AG20443 (cell line): ENCODE measurements around the gene IGF1.
"Not testable (repeated sequence)": the region's sequence is repeated elsewhere in the genome, so short reads cannot be mapped to it uniquely, and the experiment has no call there.

Experiments
- DNase-seq: peaks from one replicate; pipeline ENCODE4 v3.0.0; 2012; ENCODE audit warnings: low spot score, mixed read lengths

IGF1 gene

DNA sequence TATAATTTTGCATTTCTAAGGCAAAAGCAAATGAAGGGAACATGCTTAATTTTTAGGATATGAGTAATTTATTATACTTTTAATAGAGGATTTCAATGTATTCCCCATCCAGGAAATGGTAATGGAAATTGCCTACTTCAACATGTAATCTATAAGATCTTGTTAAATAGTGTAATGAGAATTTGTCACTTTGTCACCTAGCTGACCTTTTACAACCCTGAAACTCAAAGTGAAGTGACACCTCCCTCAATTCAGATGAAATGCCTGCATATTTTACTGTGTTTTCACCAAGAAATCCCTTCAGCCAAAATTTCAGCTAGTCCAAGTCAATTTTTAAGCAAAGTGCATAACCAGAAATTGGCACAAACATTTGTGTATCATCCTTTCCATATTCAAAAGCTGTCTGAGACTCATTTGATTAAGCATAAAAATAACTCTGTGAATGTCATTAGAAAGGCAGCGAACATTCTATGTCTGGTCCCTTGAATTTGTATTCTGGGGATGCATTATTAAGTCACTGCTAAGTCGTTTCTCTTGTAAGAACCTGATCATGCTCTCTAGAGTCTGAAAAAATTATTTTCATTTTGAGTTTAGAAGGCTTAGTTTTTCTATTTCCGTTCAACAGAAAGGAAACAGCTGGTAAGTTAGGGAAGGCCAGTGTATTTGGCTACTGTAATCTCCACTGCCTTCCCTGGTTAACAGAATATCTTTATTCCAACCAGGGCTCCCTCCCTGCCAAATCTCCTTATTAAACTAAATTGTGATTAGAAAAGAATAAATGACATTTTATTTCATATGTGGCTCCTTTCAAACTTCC is 100.8 kb downstream of the IGF1 start:
- no peak for DNase-seq

DNA sequence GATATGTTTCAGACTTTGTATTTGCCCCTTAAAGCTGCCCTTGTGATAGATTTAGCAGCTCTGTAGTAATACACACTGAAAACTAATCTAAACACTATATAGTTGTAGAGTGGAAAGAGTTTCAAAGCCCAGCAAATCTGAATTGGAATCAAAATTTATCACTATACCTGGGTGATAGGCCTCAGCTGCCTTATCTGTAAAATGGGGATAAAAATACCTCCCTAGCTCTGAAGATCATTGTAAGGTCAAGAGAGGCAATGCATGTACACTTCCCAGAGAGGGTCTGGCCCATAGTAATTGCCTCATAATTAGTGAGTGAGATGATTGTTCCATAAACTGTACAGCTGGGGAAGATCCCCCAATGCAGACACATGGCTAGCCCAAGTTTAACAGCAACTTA is 103.6 kb downstream of the IGF1 start:
- no peak for DNase-seq

- no peak for DNase-seq
Observed at GRCh38 chr12:102376181-102376747, 104.1 kb downstream of the IGF1 start.

GRCh38 chr12:102374190-102374589 is 106.2 kb downstream of the IGF1 start:
- no peak for DNase-seq

- no peak for DNase-seq
Observed at GRCh38 chr12:102372087-102372486, 108.3 kb downstream of the IGF1 start.

DNA sequence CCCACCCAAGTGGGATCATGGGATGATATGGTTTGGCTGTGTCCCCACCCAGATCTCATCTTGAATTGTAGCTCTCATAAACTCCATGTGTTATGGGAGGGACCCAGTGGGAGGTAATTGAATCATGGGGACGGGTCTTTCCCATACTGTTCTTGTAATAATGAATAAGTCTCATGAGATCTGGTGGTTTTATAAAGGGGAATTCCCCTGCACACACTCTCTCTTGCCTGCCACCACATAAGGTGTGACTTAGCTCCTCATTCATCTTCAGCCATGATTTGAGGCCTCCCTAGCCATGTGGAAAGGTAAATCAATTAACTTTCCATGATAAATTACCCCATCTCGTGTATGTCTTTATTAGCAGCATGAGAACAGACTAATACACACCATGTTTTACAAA is 109.2 kb downstream of the IGF1 start:
- DNase-seq: no peak

- no peak for DNase-seq
Observed at GRCh38 chr12:102369876-102370275, 110.5 kb downstream of the IGF1 start.

DNA sequence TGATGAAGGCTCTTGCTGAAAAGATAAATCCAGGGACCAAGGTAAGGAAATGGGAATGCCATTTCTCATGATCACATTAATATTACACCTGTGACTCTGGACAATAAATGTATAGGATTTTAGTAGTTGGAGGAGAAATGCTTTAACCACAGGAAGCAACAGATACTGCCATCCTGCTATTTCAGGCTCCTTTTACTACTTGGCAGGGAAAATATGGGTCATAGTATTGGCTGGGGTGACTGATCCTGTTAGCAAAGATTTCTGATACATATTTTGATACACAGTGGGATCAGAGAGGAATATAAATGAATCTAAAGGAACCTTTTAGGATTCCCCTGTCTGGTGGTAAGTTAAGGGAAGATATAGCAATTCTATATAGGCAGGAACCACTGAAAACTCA is 115.0 kb downstream of the IGF1 start:
- DNase-seq: no peak

GRCh38 chr12:102364709-102365108 is 115.7 kb downstream of the IGF1 start:
- no peak for DNase-seq

DNA sequence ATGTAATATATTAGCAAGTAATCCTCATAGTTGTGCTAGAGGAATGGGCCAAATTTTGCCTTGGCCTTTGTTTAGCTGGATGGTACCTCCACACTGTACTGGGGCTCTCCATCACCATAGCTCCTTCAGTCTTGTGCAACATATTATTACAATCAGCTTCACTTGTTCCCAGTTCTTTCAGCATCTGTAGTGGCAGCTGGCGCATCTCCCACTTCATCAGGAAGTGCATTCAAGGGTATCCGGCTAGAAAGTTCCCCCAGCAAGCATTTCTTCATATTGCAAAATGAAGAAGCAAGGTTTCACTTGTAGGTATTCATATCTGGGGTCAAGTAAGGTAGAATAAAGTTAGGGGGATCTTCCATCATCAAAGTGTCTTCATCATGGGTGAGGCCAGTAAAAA is 123.7 kb downstream of the IGF1 start:
- DNase-seq: no peak

DNA sequence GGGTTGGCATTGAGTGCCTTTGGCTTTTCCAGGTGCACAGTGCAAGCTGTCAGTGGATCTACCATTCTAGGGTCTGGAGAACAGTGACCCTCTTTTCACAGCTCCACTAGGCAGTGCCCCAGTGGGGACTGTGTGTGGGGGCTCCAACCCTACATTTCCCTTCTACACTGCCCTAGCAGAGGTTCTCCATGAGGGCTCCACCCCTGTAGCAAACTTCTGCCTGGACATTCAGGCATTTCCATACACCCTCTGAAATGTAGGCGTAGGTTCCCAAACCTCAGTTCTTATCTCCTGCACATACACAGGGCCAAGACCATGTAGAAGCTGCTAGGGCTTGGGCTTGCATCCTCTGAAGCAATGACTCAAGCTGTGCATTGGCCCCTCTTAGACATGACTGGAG is 126.1 kb downstream of the IGF1 start:
- not testable (repeated sequence) for DNase-seq

DNA sequence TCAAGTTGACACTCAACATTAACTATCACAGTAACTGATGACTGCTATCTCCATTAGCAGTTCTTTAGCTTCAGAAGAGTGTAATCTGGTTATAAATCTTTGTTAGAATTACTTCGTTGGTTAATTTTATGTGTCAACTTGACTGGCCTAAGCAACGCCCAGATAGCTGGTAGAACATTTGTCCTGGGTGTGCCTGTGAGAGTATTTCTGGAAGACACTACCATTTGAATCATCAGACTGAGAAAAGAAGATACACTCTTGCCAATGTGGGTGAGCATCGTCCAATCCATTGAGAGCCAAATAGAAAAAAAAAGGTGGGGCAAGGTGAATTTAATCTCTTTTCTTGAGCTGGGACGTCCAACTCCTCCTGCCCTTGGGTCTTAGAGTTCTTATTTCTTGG is 129.0 kb downstream of the IGF1 start:
- no peak for DNase-seq

GRCh38 chr12:102350070-102350469 is 130.3 kb downstream of the IGF1 start:
- no peak for DNase-seq

DNA sequence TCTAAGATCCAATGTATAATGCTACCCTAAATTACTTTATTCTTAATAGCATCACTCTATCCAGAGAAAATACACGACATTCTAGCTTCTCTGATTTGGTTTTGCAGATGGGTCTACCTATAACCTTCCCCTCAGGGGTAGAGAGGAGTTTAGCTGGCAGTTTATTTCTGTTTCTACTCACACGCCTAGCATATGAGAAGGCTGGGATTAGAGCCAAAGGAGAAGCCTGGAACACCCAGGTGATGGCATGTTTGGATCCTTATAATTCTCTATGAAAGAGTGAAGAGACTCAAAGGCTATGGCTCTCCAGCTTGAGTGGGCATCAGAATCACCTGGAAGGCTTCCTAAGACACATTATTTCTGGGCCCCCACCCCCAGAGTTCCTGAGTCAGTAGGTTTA is 131.3 kb downstream of the IGF1 start:
- no peak for DNase-seq

- no peak for DNase-seq
Observed at GRCh38 chr12:102347811-102348210, 132.6 kb downstream of the IGF1 start.
